ENCODE measurements around the gene TTLL8. TPM values are rescaled to one million over a fixed set of nuclear protein-coding genes. Genes with fewer than 3 reads are reported as not detected.

Gene TTLL8
- total and polyA plus RNA-seq, 2 of the 8 experiments (the other 6 are each of a cell fraction or from before 2014, with no cell fraction given), result not detected

DNA sequence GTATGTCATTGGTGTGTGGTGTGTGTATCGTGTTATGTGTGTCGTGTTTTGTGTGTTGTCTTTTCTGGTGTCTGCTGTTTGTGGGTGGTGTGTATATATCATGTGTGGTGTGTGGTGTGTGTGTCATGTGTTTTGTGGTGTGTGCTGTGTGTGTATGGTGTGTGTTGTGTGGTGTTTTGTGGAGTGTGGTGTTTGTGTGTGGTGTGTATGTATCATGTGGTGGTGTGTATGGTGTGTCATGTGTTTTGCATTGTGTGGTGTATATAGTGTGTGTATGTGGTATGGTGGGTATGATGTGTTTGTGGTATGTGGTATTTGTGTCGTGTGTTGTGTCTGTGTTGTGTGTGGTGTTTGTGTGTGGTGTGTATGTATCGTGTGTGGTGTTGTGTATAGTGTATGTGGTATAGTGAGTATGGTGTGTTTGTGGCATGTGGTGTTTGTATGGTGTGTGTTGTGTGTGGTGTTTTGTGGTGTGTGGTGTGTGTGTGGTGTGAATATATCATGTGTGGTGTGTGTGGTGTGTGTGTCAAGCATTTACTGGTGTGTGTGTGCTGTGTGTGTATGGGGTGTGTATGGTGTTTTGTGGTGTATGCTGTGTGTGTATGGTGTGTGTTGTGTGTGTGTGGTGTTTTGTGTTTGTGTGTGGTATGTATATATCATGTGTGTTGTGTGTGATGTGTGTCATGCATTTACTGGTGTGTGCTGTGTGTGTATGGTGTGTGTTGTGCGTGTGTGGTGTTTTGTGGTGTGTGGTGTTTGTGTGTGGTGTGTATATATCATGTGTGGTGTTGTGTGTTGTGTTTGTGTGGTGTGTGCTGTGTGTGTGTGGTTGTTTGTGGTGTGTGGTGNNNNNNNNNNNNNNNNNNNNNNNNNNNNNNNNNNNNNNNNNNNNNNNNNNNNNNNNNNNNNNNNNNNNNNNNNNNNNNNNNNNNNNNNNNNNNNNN, 84.8 kb downstream of the TTLL8 start (continued):
- no peak for TF ChIP-seq FOSL1 (IDR thresholded peaks at IDR 0.05; ENCODE audit: insufficient read depth, low read depth, low read length)
- no peak for TF ChIP-seq GABPA (IDR thresholded peaks at IDR 0.05; ENCODE audit: borderline replicate concordance, insufficient read depth, low read length)
- TF ChIP-seq SIX5 (IDR thresholded peaks at IDR 0.05; ENCODE audit: low read depth, low read length), result no peak
- TF ChIP-seq, protein P1, sequence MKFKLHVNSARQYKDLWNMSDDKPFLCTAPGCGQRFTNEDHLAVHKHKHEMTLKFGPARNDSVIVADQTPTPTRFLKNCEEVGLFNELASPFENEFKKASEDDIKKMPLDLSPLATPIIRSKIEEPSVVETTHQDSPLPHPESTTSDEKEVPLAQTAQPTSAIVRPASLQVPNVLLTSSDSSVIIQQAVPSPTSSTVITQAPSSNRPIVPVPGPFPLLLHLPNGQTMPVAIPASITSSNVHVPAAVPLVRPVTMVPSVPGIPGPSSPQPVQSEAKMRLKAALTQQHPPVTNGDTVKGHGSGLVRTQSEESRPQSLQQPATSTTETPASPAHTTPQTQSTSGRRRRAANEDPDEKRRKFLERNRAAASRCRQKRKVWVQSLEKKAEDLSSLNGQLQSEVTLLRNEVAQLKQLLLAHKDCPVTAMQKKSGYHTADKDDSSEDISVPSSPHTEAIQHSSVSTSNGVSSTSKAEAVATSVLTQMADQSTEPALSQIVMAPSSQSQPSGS (IDR thresholded peaks at IDR 0.05; ENCODE audit: low read length), result no peak
- TF ChIP-seq, protein P2, sequence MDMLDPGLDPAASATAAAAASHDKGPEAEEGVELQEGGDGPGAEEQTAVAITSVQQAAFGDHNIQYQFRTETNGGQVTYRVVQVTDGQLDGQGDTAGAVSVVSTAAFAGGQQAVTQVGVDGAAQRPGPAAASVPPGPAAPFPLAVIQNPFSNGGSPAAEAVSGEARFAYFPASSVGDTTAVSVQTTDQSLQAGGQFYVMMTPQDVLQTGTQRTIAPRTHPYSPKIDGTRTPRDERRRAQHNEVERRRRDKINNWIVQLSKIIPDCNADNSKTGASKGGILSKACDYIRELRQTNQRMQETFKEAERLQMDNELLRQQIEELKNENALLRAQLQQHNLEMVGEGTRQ (IDR thresholded peaks at IDR 0.05; ENCODE audit: low read length), result no peak
- TF ChIP-seq ZNF274 (IDR thresholded peaks at IDR 0.05; ENCODE audit: borderline replicate concordance, extremely low read depth, low read length), result no peak
- no peak for TF ChIP-seq JUN (IDR thresholded peaks at IDR 0.05; ENCODE audit: low read depth, low read length)
- no peak for TF ChIP-seq HDAC6 (IDR thresholded peaks at IDR 0.05; ENCODE audit: low read depth, low read length)
- TF ChIP-seq TAF7 (optimal IDR thresholded peaks at IDR 0.05; ENCODE audit: borderline replicate concordance, low read depth, low read length), result no peak
- TF ChIP-seq POU5F1 (IDR thresholded peaks at IDR 0.05; ENCODE audit: low read depth, low read length), result no peak
- no peak for TF ChIP-seq RBBP5 (IDR thresholded peaks at IDR 0.05; ENCODE audit: borderline replicate concordance, low read depth, low read length)
- TF ChIP-seq CREB1 (IDR thresholded peaks at IDR 0.05), result no peak

Measured in H1 (cell line).